Panc1 (cell line): ENCODE measurements around the gene HEBP2. TPM values are rescaled to one million over a fixed set of nuclear protein-coding genes. Genes with fewer than 3 reads are reported as not detected.

Source experiments
- ATAC-seq: fragments of 200-7000 bp; cut with Tn5 transposase; 2 replicates; pipeline ENCODE4 v1.9.1; 2020; ENCODE audit warnings: mild to moderate bottlenecking, moderate library complexity
- BruUV-seq: library from RNA; stranded (reverse); fragments of 400-500 nt; replicated peaks from 2 replicates; lab custom pipeline; 2021; lab: Mats Ljungman, UMichigan
- CTCF ChIA-PET: fragments of 300-600 bp; sonication (Branson Sonifier 250); formaldehyde crosslinking; loops from one replicate; lab custom pipeline; 2022; ENCODE audit warnings: antibody characterized with exemption; lab: Charles Lee
- POLR2A ChIA-PET: fragments of 300-600 bp; sonication (Branson Sonifier 250); formaldehyde crosslinking; loops from one replicate; lab custom pipeline; 2022; ENCODE audit warnings: antibody characterized with exemption; lab: Charles Lee
- DNase-seq: peaks from one replicate; pipeline ENCODE4 v3.0.0-alpha.2; 2010; ENCODE audit warnings: low read depth, low spot score
- H3K27ac ChIP-seq: 2 replicates; pipeline ENCODE4 v1.5.1; 2011; ENCODE audit warnings: mild to moderate bottlenecking, low read length, inconsistent platforms
- H3K27me3 ChIP-seq: fragments of 200-500 bp; sonication (Bioruptor generic); 2 replicates; pipeline ENCODE4 v1.6.0; 2014; ENCODE audit warnings: low read length, inconsistent platforms; ENCODE audit not compliant: control insufficient read depth, insufficient read depth
- H3K36me3 ChIP-seq: fragments of 200-500 bp; sonication (Bioruptor generic); 2 replicates; pipeline ENCODE4 v1.5.1; 2014; ENCODE audit warnings: inconsistent platforms, mild to moderate bottlenecking, low read length, moderate library complexity; ENCODE audit not compliant: control insufficient read depth, insufficient read depth
- H3K4me1 ChIP-seq: 2 replicates; pipeline ENCODE4 v1.5.1; 2011; ENCODE audit warnings: inconsistent platforms, mild to moderate bottlenecking, low read length, moderate library complexity; ENCODE audit not compliant: control insufficient read depth, insufficient read depth
- H3K4me3 ChIP-seq, 2 experiments: 2 replicates each; pipeline ENCODE4 v1.5.1; 2011 to 2012; ENCODE audit warnings: low read depth in 2 of 2, low read length in 2 of 2, mild to moderate bottlenecking in 2 of 2, inconsistent platforms in 1 of 2, moderate library complexity in 1 of 2
- H3K9me3 ChIP-seq: fragments of 200-500 bp; sonication (Bioruptor generic); 2 replicates; pipeline ENCODE4 v1.5.1; 2014; ENCODE audit warnings: low read depth, mild to moderate bottlenecking, inconsistent platforms, low read length, moderate library complexity; ENCODE audit not compliant: control insufficient read depth, insufficient read depth
- CTCF ChIP-seq: fragments of 450-650 bp; IDR thresholded peaks from 2 replicates; pipeline ENCODE4 v1.5.1; 2017; ENCODE audit warnings: mild to moderate bottlenecking
- POLR2AphosphoS5 ChIP-seq: IDR thresholded peaks from 2 replicates; pipeline ENCODE4 v1.6.1; 2012; ENCODE audit warnings: mild to moderate bottlenecking, low read depth, low read length, moderate library complexity
- SIN3A ChIP-seq: IDR thresholded peaks from 2 replicates; pipeline ENCODE4 v1.6.1; 2012; ENCODE audit warnings: low read depth, mild to moderate bottlenecking, low read length, moderate library complexity, borderline replicate concordance; ENCODE audit not compliant: insufficient read depth
- TCF7L2 ChIP-seq: IDR thresholded peaks from 2 replicates; pipeline ENCODE4 v1.6.1; 2011; ENCODE audit warnings: mild to moderate bottlenecking, low read depth, low read length, inconsistent platforms
- in situ Hi-C: cut with HindIII; loops from 2 replicates; pipeline ENCODE4 v1.10.0; 2016; ENCODE audit warnings: low sequenced_read_pairs, low pct_unique_long_range_greater_than_20kb
- intact Hi-C: fragments of 100-400 bp; cut with micrococcal nuclease; formaldehyde crosslinking; loops from one replicate; pipeline ENCODE4 v1.10.0; 2022; ENCODE audit not compliant: unreplicated experiment
- total RNA-seq: library from RNA; stranded (reverse); gene quantifications from one replicate; pipeline ENCODE4 v1.2.1, GENCODE V29; 2021; ENCODE audit not compliant: unreplicated experiment
- TF ChIP-seq, protein P1 (sequence below), 2 experiments: IDR thresholded peaks; 2 replicates each; pipeline ENCODE4 v1.6.1; 2011 to 2012; ENCODE audit warnings: low read depth in 2 of 2, control low read depth in 1 of 2, low read length in 1 of 2, mild to moderate bottlenecking in 1 of 2, moderate library complexity in 1 of 2; ENCODE audit not compliant: insufficient read depth in 1 of 2

HEBP2 gene
- total RNA-seq, 1 experiment from 2014 or later = 48.1 TPM

DNA sequence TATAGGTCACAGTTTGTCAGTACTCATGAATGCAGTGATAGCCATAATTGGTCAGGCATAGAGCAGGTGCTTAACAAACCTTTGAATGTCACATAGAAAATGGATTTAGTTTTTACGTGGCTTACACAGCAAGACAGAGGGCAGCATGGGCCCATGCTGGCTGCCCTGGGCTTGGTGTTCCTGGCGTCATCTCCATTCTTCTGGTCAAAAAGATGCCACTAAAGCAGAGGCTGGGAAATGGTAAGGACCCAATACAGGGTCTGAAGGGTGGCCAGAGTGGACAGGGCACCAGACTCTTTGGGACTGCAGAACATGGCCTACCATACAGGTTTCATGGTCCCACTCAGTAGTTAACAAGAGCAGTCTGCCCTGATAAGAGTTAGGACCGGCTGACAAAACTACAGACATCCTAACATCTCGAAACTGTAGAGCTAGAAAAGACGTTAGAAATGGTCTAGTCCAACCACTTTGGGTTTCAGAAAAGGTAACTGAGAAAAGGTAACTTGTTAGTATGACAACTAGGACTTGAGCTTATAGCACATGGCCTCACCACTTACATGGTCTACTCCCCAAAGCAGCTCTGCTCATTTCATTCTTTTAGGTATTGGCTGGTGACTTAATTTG is 22.6 kb downstream of the HEBP2 start:
- CTCF ChIA-PET = no interaction called here
- TF ChIP-seq, protein P1, sequence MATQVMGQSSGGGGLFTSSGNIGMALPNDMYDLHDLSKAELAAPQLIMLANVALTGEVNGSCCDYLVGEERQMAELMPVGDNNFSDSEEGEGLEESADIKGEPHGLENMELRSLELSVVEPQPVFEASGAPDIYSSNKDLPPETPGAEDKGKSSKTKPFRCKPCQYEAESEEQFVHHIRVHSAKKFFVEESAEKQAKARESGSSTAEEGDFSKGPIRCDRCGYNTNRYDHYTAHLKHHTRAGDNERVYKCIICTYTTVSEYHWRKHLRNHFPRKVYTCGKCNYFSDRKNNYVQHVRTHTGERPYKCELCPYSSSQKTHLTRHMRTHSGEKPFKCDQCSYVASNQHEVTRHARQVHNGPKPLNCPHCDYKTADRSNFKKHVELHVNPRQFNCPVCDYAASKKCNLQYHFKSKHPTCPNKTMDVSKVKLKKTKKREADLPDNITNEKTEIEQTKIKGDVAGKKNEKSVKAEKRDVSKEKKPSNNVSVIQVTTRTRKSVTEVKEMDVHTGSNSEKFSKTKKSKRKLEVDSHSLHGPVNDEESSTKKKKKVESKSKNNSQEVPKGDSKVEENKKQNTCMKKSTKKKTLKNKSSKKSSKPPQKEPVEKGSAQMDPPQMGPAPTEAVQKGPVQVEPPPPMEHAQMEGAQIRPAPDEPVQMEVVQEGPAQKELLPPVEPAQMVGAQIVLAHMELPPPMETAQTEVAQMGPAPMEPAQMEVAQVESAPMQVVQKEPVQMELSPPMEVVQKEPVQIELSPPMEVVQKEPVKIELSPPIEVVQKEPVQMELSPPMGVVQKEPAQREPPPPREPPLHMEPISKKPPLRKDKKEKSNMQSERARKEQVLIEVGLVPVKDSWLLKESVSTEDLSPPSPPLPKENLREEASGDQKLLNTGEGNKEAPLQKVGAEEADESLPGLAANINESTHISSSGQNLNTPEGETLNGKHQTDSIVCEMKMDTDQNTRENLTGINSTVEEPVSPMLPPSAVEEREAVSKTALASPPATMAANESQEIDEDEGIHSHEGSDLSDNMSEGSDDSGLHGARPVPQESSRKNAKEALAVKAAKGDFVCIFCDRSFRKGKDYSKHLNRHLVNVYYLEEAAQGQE (IDR thresholded peaks at IDR 0.05; ENCODE audit: insufficient read depth in 1 of 2, low read depth in 2 of 2, low read length in 1 of 2) = no peak
- TF ChIP-seq POLR2AphosphoS5 = no peak
- TF ChIP-seq TCF7L2 = no peak
- no peak for TF ChIP-seq SIN3A
- TF ChIP-seq CTCF = no peak

DNA sequence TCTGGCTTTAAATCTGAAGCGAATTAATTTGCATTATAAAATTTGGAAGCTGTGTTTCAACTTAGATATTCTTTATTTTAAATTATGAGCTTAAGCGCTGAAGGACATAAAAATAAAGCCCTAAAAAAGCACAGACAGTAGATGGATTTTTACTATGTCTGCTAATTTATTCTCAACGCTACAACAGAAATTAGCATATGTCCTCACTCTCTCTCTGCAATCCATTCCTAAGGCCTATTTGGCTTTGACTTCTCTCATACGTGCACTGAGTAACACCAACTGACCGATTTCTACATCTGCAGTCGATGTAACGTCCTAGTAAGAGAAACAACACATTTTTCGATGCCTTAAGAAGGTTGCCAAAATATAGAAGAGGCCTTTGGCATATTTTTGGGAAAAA is 23.7 kb downstream of the HEBP2 start:
- Histone ChIP-seq H3K4me3 (no peak overlapping the region), H3K4me1 (no peaks in the 10 kb centered on the region; the same call in 1 of the 2 replicates), H3K27me3 (no peaks in the 10 kb centered on the region), H3K36me3 (no peaks in the 10 kb centered on the region), H3K27ac (no peak overlapping the region), H3K9me3 (no peaks in the 10 kb centered on the region)
- ChIA-PET CTCF (no interaction called here), POLR2A (no interaction called here)
- TF ChIP-seq POLR2AphosphoS5 (no peak), SIN3A (no peak), CTCF (no peak), TCF7L2 (no peak)
- TF ChIP-seq, protein P1 (IDR thresholded peaks at IDR 0.05; ENCODE audit: insufficient read depth in 1 of 2, low read depth in 2 of 2, low read length in 1 of 2) = no peak
- ATAC-seq = no peak
- in situ Hi-C loops = no loop called here
- BruUV-seq = no TSS peak
- intact Hi-C loops = loop anchor here (2.0 to 5.0 kb wide), 2 partner anchors 95 to 337 kb away; no protein-coding TSS in a partner anchor
- DNase-seq = no peak

More for the DNA sequence above, 22.6 kb downstream of the HEBP2 start:
- Histone ChIP-seq H3K27me3 (no peaks in the 10 kb centered on the region), H3K4me1 (no peaks in the 10 kb centered on the region; the same call in 1 of the 2 replicates), H3K9me3 (no peaks in the 10 kb centered on the region), H3K27ac (no peak overlapping the region), H3K36me3 (no peaks in the 10 kb centered on the region), H3K4me3 (no peak overlapping the region)
- POLR2A ChIA-PET = no interaction called here
- in situ Hi-C loops (no loop called here), intact Hi-C loops (loop anchor here (5.0 kb wide), 1 partner anchor 96 kb away; no protein-coding TSS in a partner anchor)
- BruUV-seq = no TSS peak
- ATAC-seq (no peak), DNase-seq (no peak)
